Inflammatory macrophage treated with lipopolysaccharide for 1 hour (primary cell): ENCODE data around the gene CD38.

Experiments
- DNase-seq, 2 donors: peaks; one replicate each; pipeline ENCODE4 v3.0.0-alpha.2; 2020 to 2022

Gene CD38

GRCh38 chr4:15765391-15765790 lies 12.7 kb upstream of the CD38 start:
- no peak for DNase-seq

GRCh38 chr4:15765910-15766697 lies 12.0 kb upstream of the CD38 start:
- DNase-seq: no peak

GRCh38 chr4:15766821-15767220 lies 11.3 kb upstream of the CD38 start:
- DNase-seq: no peak

GRCh38 chr4:15769202-15769601 lies 8.9 kb upstream of the CD38 start:
- no peak for DNase-seq

- peak in 1 of 2 donors; percentile 35 for DNase-seq
Observed at GRCh38 chr4:15771216-15772058, 6.7 kb upstream of the CD38 start.

- peak; percentile 16 to 25 for DNase-seq
Observed at GRCh38 chr4:15774020-15774420, 4.1 kb upstream of the CD38 start.

- no peak for DNase-seq
Observed at GRCh38 chr4:15776871-15777648, 1.1 kb upstream of the CD38 start.

- no peak for DNase-seq
Observed at GRCh38 chr4:15777697-15778288, 335 bp upstream of the CD38 start.

- peak; percentile 91 to 93 for DNase-seq
Observed at GRCh38 chr4:15779306-15779705, 1.2 kb downstream of the CD38 start.

- peak; percentile 75 to 80 for DNase-seq
Observed at GRCh38 chr4:15779809-15780208, 1.7 kb downstream of the CD38 start.

GRCh38 chr4:15781427-15782095 lies 3.4 kb downstream of the CD38 start:
- DNase-seq: peak; percentile 58 to 72

- peak; percentile 74 to 87 for DNase-seq
Observed at GRCh38 chr4:15783676-15784075, 5.5 kb downstream of the CD38 start.

- DNase-seq: no peak
Observed at GRCh38 chr4:15784959-15785634, 7.0 kb downstream of the CD38 start.

GRCh38 chr4:15786743-15787142 lies 8.6 kb downstream of the CD38 start:
- DNase-seq: no peak

GRCh38 chr4:15792974-15793373 lies 14.8 kb downstream of the CD38 start:
- no peak for DNase-seq

GRCh38 chr4:15793506-15794363 lies 15.6 kb downstream of the CD38 start:
- DNase-seq: no peak

GRCh38 chr4:15794426-15794825 lies 16.3 kb downstream of the CD38 start:
- DNase-seq: no peak

- peak; percentile 55 to 56 for DNase-seq
Observed at GRCh38 chr4:15794905-15795304, 16.8 kb downstream of the CD38 start.

GRCh38 chr4:15797320-15797719 lies 19.2 kb downstream of the CD38 start:
- DNase-seq: no peak

GRCh38 chr4:15799141-15799540 lies 21.0 kb downstream of the CD38 start:
- DNase-seq: no peak

GRCh38 chr4:15799701-15800100 lies 21.6 kb downstream of the CD38 start:
- DNase-seq: no peak
